NCI-H146 treated with DMSO at 0.1 percent for 48 hours (cell line): ENCODE measurements around the gene PTH.
A peak's percentile ranks its signal among the peaks of the same experiment; 100 is the strongest.

Source experiments
- DNase-seq: peaks from one replicate; lab custom pipeline; 2025; ENCODE audit not compliant: unreplicated experiment; lab: John Stamatoyannopoulos, UW

The PTH gene

GRCh38 chr11:13495929-13496328 is at the start of gene PTH:
PTH (minus strand) TSS chr11:13495997; CDS start chr11:13492855, 3,142 bp downstream.
- DNase-seq, result no peak

GRCh38 chr11:13538044-13538443 is 42.2 kb upstream of the PTH start:
- DNase-seq, result no peak

GRCh38 chr11:13535819-13536218 is 40.0 kb upstream of the PTH start:
- no peak for DNase-seq

GRCh38 chr11:13534358-13534757 is 38.6 kb upstream of the PTH start:
- no peak for DNase-seq

GRCh38 chr11:13525257-13525656 is 29.5 kb upstream of the PTH start:
- no peak for DNase-seq

- DNase-seq, result no peak
Measured at GRCh38 chr11:13503393-13503792, 7.6 kb upstream of the PTH start.

GRCh38 chr11:13502492-13502891 is 6.7 kb upstream of the PTH start:
- DNase-seq, result no peak

GRCh38 chr11:13494051-13494450 is 1.7 kb downstream of the PTH start:
- no peak for DNase-seq

- DNase-seq, result no peak
Measured at GRCh38 chr11:13487661-13488030, 8.2 kb downstream of the PTH start.

GRCh38 chr11:13486926-13487660 is 8.7 kb downstream of the PTH start:
- no peak for DNase-seq

GRCh38 chr11:13480198-13480597 is 15.6 kb downstream of the PTH start:
- no peak for DNase-seq

GRCh38 chr11:13479688-13480087 is 16.1 kb downstream of the PTH start:
- DNase-seq, result no peak

GRCh38 chr11:13475091-13475490 is 20.7 kb downstream of the PTH start:
- DNase-seq, result no peak

GRCh38 chr11:13473013-13473722 is 22.6 kb downstream of the PTH start:
- no peak for DNase-seq

- no peak for DNase-seq
Measured at GRCh38 chr11:13468750-13469149, 27.0 kb downstream of the PTH start.

- no peak for DNase-seq
Measured at GRCh38 chr11:13465909-13466371, 29.9 kb downstream of the PTH start.

GRCh38 chr11:13463779-13464290 is 32.0 kb downstream of the PTH start:
- peak; percentile 51 for DNase-seq

GRCh38 chr11:13462901-13463778 is 32.7 kb downstream of the PTH start, which contains the start of gene BTBD10:
BTBD10 (minus strand) TSS chr11:13463222; CDS start chr11:13445124, 18,098 bp downstream.
- DNase-seq, result peak; percentile 73

- peak; percentile 22 for DNase-seq
Measured at GRCh38 chr11:13462311-13462900, 33.4 kb downstream of the PTH start.

GRCh38 chr11:13461291-13461690 is 34.5 kb downstream of the PTH start:
- DNase-seq, result no peak
